Measurements from ENCODE around the gene HOTAIR. TPM values are rescaled to one million over a fixed set of nuclear protein-coding genes. Genes with fewer than 3 reads are reported as not detected.

The HOTAIR gene
- total and polyA plus RNA-seq, 4 donors: not detected

GRCh38 chr12:53955036-53955775 is 19.5 kb downstream of the HOTAIR start (continued):
- TF ChIP-seq REST (IDR thresholded peaks at IDR 0.05): no peak

DNA sequence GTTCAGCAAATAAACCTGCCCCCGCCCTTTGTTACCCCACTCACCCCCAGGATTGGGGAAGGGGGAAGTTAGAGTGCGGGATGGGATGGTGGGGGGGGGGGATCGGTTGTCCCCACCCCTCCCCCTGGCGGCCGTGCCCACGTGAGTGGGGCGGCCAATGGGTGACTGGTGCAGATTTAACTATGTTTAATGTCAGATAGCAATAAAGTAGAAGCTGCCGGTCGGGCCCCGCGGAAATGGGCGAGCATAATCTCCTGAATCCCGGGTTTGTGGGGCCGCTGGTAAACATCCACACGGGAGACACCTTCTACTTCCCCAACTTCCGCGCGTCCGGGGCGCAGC is 20.1 kb downstream of the HOTAIR start, which contains the start of gene HOXC12:
TSS of gene HOXC12 (plus strand) at position 210 of the 342 bp plus-strand sequence. CDS start at position 237, 27 bp downstream.
- no peaks in the 10 kb centered on the region for H3K36me3 ChIP-seq (ENCODE audit: control insufficient read depth in 4 of 4, insufficient read depth in 3 of 4, low read depth in 1 of 4, low read length in 3 of 4)
- peaks cover 0 to 4% (median 0%) of the 10 kb centered on the region in 4 donors for H3K9me3 ChIP-seq (ENCODE audit: control insufficient read depth in 4 of 4, low read length in 3 of 4)
- H3K27me3 ChIP-seq (ENCODE audit: control insufficient read depth in 4 of 4, insufficient read depth in 4 of 4, low read length in 3 of 4): peaks cover 15 to 40% (median 30%) of the 10 kb centered on the region in 4 donors
- no peak within 1 kb of the TSS for H3K27ac ChIP-seq (ENCODE audit: low read depth in 1 of 2, low read length in 2 of 2)
- no peak for TF ChIP-seq JUND (IDR thresholded peaks at IDR 0.05)
- TF ChIP-seq GABPA (IDR thresholded peaks at IDR 0.05 in 1 of 2, conservative IDR thresholded peaks at IDR 0.05 in 1 of 2): no peak
- TF ChIP-seq, protein P1, sequence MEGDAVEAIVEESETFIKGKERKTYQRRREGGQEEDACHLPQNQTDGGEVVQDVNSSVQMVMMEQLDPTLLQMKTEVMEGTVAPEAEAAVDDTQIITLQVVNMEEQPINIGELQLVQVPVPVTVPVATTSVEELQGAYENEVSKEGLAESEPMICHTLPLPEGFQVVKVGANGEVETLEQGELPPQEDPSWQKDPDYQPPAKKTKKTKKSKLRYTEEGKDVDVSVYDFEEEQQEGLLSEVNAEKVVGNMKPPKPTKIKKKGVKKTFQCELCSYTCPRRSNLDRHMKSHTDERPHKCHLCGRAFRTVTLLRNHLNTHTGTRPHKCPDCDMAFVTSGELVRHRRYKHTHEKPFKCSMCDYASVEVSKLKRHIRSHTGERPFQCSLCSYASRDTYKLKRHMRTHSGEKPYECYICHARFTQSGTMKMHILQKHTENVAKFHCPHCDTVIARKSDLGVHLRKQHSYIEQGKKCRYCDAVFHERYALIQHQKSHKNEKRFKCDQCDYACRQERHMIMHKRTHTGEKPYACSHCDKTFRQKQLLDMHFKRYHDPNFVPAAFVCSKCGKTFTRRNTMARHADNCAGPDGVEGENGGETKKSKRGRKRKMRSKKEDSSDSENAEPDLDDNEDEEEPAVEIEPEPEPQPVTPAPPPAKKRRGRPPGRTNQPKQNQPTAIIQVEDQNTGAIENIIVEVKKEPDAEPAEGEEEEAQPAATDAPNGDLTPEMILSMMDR (IDR thresholded peaks at IDR 0.05; ENCODE audit: low read depth, low read length, missing input control): no peak
- no peak for TF ChIP-seq REST (IDR thresholded peaks at IDR 0.05)
- TF ChIP-seq, protein P2, sequence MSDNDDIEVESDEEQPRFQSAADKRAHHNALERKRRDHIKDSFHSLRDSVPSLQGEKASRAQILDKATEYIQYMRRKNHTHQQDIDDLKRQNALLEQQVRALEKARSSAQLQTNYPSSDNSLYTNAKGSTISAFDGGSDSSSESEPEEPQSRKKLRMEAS (IDR thresholded peaks at IDR 0.05): no peak
- no peak for TF ChIP-seq RXRA (IDR thresholded peaks at IDR 0.05)
- no peak for TF ChIP-seq EGR1 (IDR thresholded peaks at IDR 0.05; ENCODE audit: low read depth in 2 of 2)
- TF ChIP-seq ATF3 (IDR thresholded peaks at IDR 0.05): no peak
- TF ChIP-seq ZBTB33 (IDR thresholded peaks at IDR 0.05): no peak
- no peak for TF ChIP-seq SP1 (IDR thresholded peaks at IDR 0.05)
- TF ChIP-seq HNF4G (IDR thresholded peaks at IDR 0.05): no peak
- no peak for TF ChIP-seq HNF4A (conservative IDR thresholded peaks at IDR 0.05)
- TF ChIP-seq YY1 (IDR thresholded peaks at IDR 0.05): no peak
- no peak for TF ChIP-seq TAF1 (conservative IDR thresholded peaks at IDR 0.05)
- TF ChIP-seq FOXA1 (IDR thresholded peaks at IDR 0.05): no peak
- TF ChIP-seq FOXA2 (IDR thresholded peaks at IDR 0.05): no peak
- no peak for TF ChIP-seq NR2F2 (IDR thresholded peaks at IDR 0.05)
- TF ChIP-seq RAD21 (IDR thresholded peaks at IDR 0.05): no peak
- no peak for DNase-seq (ENCODE audit: low spot score)
- H3K9ac ChIP-seq (ENCODE audit: low read depth in 1 of 2, low read length in 2 of 2): no peak within 1 kb of the TSS
- H3K4me1 ChIP-seq (ENCODE audit: control insufficient read depth in 4 of 4, insufficient read depth in 4 of 4, low read length in 3 of 4): peaks cover 0 to 2% (median 0%) of the 10 kb centered on the region in 4 donors
- 6% methylated on average over 20 of the region's 20 CpGs for WGBS
- no peak within 1 kb of the TSS for H3K4me3 ChIP-seq (ENCODE audit: low read depth in 1 of 3, low read length in 3 of 3)
